Stimulated activated naive CD8-positive, alpha-beta T cell treated with anti-CD3 and anti-CD28 coated beads, Interleukin-15, amount 100 ng/mL, for 72 hours (primary cell): Measurements from ENCODE around the gene GOLGA6L1.
A peak's percentile ranks its signal among the peaks of the same experiment; 100 is the strongest.
"Not testable (repeated sequence)": the region's sequence is repeated elsewhere in the genome, so short reads cannot be mapped to it uniquely, and the experiment has no call there.

Experiments used
- ATAC-seq: fragments of 150-1000 bp; cut with Tn5 transposase; 2 replicates; pipeline ENCODE4 v1.10.0; 2021; ENCODE audit warnings: mild to moderate bottlenecking, moderate library complexity
- DNase-seq, 2 donors: peaks; one replicate each; pipeline ENCODE4 v3.0.0; 2021 to 2022
- H3K27ac Mint-ChIP-seq, 2 donors: one replicate each; pipeline ENCODE4 v1.8.0; 2022; ENCODE audit warnings: mild to moderate bottlenecking in 2 of 2, mixed read lengths in 2 of 2, moderate library complexity in 2 of 2
- H3K27me3 Mint-ChIP-seq: one replicate; pipeline ENCODE4 v1.8.0; 2022; ENCODE audit warnings: mixed read lengths
- H3K4me1 Mint-ChIP-seq: one replicate; pipeline ENCODE4 v1.8.0; 2022; ENCODE audit warnings: mild to moderate bottlenecking, mixed read lengths
- H3K4me3 Mint-ChIP-seq, 2 donors: one replicate each; pipeline ENCODE4 v1.8.0; 2022; ENCODE audit warnings: mild to moderate bottlenecking in 2 of 2, mixed read lengths in 2 of 2, moderate library complexity in 1 of 2
- H3K9me3 Mint-ChIP-seq, 2 donors: one replicate each; pipeline ENCODE4 v1.8.0; 2022; ENCODE audit warnings: mixed read lengths in 2 of 2

The GOLGA6L1 gene, protein sequence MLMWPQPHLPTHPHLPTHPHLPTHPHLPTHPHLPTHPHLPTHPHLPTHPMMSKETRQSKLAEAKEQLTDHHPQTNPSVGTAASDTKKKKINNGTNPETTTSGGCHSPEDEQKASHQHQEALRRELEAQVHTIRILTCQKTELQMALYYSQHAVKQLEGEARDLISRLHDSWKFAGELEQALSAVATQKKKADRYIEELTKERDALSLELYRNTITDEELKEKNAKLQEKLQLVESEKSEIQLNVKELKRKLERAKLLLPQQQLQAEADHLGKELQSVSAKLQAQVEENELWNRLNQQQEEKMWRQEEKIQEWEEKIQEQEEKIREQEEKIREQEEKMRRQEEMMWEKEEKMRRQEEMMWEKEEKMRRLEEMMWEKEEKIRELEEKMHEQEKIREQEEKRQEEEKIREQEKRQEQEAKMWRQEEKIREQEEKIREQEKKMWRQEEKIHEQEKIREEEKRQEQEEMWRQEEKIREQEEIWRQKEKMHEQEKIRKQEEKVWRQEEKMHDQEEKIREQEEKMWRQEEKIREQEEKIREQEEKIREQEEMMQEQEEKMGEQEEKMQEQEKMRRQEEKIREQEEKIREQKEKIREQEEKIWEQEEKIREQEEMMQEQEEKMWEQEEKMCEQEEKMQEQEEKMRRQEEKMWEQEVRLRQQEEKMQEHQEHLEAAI

DNA sequence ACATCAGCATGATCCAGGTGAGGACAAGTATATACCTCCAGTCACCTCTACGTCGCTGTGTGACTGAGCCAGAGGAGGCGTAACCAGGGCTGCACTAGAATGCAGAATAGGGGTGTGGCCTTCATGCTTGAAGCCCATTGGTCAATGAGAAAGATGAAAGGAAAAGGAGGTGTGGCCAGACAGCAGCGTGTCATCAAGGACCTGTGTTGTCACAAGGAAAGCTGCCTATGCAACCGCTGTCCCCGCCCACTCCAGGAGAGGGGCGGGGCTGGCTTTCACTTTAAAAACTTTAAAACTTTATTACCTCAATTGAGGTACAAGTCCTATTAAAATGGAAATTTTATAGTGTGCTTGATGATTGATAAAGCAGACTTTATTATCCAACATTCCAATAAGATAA is at the start of gene GOLGA6L1:
Gene GOLGA6L1, minus strand, starts transcription at position 101 of the 400 bp plus-strand sequence. Its CDS starts 91 bp downstream, at position 10.
- DNase-seq, H3K4me1 Mint-ChIP-seq, H3K9me3 Mint-ChIP-seq, H3K27ac Mint-ChIP-seq, H3K4me3 Mint-ChIP-seq, ATAC-seq, H3K27me3 Mint-ChIP-seq: not testable (repeated sequence)

DNA sequence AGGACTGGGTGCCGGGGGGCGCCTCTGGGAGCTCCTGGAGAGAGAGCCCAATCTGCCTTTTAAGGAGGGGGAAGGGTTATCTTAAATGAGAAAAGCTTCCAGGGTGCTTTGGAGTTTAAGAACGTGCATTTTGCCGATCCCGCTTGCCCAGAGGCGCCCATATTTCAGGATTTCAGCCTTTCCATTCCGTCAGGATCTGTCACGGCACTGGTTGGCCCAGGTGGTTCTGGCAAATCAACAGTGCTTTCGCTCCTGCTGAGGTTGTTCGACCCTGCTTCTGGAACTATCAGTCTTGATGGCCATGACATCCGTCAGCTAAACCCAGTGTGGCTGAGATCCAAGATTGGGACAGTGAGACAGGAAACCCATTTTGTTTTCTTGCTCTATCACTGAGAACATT is 44.6 kb upstream of the GOLGA6L1 start:
- not testable (repeated sequence) for H3K4me3 Mint-ChIP-seq, H3K9me3 Mint-ChIP-seq, ATAC-seq, H3K27ac Mint-ChIP-seq, H3K4me1 Mint-ChIP-seq, DNase-seq
- H3K27me3 Mint-ChIP-seq, result peaks cover 13% of the 10 kb centered on the region

- not testable (repeated sequence) for DNase-seq, ATAC-seq, H3K4me3 Mint-ChIP-seq, H3K4me1 Mint-ChIP-seq, H3K27ac Mint-ChIP-seq, H3K9me3 Mint-ChIP-seq
- H3K27me3 Mint-ChIP-seq, result peaks cover 13% of the 10 kb centered on the region
These were observed 43.9 kb upstream of the GOLGA6L1 start for GRCh38 chr15:23180547-23180927.

DNA sequence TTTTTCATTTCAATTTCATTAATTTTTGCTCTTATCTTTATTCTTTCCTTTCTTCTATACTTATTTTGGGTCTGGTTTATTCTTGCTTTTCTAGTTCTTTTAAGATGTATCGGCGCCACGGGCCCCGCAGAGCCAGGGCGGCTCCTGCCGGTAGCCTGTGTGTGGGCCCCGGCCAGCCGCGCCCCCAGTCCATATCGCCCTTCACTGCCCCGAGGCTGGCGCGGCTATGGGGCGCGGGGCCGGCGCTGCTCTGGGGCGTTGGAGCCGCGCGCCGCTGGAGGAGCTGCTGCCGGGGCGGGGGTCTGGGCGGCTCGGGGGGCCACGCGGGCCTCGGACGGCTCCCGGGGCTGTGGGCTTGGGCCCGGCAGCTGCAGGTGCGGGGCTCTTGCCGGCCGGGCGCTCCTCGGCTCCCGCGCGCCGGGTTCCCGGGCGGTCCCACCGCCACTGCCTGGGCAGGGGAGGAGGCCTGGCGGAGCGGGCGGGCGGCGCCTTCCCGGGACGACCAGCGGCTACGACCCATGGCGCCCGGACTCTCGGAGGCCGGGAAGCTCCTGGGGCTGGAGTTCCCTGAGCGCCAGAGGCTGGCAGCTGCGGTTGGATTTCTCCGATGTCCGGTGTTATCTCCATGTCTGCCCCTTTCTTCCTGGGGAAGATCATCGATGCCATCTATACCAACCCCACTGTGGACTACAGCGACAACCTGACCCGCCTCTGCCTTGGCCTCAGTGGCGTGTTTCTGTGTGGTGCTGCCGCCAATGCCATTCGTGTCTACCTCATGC is 43.3 kb upstream of the GOLGA6L1 start:
- H3K27me3 Mint-ChIP-seq, result peaks cover 13% of the 10 kb centered on the region
- H3K4me1 Mint-ChIP-seq, DNase-seq, H3K27ac Mint-ChIP-seq, H3K9me3 Mint-ChIP-seq, H3K4me3 Mint-ChIP-seq: not testable (repeated sequence)
- ATAC-seq, result peak; percentile 43

GRCh38 chr15:23176683-23177082 is 40.1 kb upstream of the GOLGA6L1 start:
- H3K9me3 Mint-ChIP-seq, ATAC-seq: not testable (repeated sequence)

DNA sequence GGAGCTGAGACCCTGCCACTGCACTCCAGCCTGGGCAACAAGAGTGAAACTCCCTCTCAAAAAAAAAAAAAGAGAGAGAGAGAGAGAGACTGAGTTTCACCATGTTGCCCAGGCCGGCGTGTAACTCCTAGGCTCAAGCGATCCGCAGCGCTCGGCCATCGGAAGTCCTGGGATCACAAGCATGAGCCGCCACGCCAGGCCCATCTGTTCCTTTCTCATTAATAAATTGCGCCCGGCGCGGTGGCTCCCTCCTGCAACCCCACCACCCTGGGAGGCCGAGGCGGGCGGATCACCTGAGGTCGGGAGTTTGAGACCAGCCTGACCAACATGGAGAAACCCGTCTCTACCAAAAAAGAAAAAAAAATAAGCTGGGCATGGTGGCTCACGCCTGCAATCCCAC is 39.0 kb upstream of the GOLGA6L1 start:
- H3K27me3 Mint-ChIP-seq, H3K27ac Mint-ChIP-seq, ATAC-seq, H3K4me1 Mint-ChIP-seq, H3K4me3 Mint-ChIP-seq, DNase-seq, H3K9me3 Mint-ChIP-seq: not testable (repeated sequence)

More at GRCh38 chr15:23176683-23177082, 40.1 kb upstream of the GOLGA6L1 start:
- not testable (repeated sequence) for H3K4me1 Mint-ChIP-seq, H3K4me3 Mint-ChIP-seq, H3K27ac Mint-ChIP-seq, DNase-seq
- peaks cover 13% of the 10 kb centered on the region for H3K27me3 Mint-ChIP-seq

- ATAC-seq, H3K9me3 Mint-ChIP-seq, H3K4me1 Mint-ChIP-seq, H3K4me3 Mint-ChIP-seq, DNase-seq, H3K27me3 Mint-ChIP-seq, H3K27ac Mint-ChIP-seq: not testable (repeated sequence)
These were observed 38.1 kb upstream of the GOLGA6L1 start for GRCh38 chr15:23174609-23175140.

GRCh38 chr15:23132787-23133186 is 3.8 kb downstream of the GOLGA6L1 start:
- not testable (repeated sequence) for H3K27ac Mint-ChIP-seq, H3K27me3 Mint-ChIP-seq, DNase-seq, H3K4me1 Mint-ChIP-seq, H3K4me3 Mint-ChIP-seq, H3K9me3 Mint-ChIP-seq, ATAC-seq

GRCh38 chr15:23118208-23118607 is 18.4 kb downstream of the GOLGA6L1 start:
- Mint-ChIP-seq H3K4me1 (no peaks in the 10 kb centered on the region), H3K27me3 (peaks cover 31% of the 10 kb centered on the region), H3K9me3 (peaks cover 4 to 7% of the 10 kb centered on the region in 2 donors), H3K4me3 (no peak overlapping the region), H3K27ac (no peak overlapping the region)
- no peak for DNase-seq
- no peak for ATAC-seq

GRCh38 chr15:23095796-23096195 is 40.8 kb downstream of the GOLGA6L1 start:
- H3K4me3 Mint-ChIP-seq, result no peak overlapping the region
- H3K27ac Mint-ChIP-seq, result no peak overlapping the region
- H3K9me3 Mint-ChIP-seq, result no peaks in the 10 kb centered on the region
- H3K4me1 Mint-ChIP-seq, result no peaks in the 10 kb centered on the region
- ATAC-seq (no peak), DNase-seq (no peak)
- peaks cover 8% of the 10 kb centered on the region for H3K27me3 Mint-ChIP-seq

- Mint-ChIP-seq H3K4me1 (no peaks in the 10 kb centered on the region), H3K27ac (no peak overlapping the region), H3K27me3 (peaks cover 12% of the 10 kb centered on the region), H3K9me3 (no peaks in the 10 kb centered on the region), H3K4me3 (no peak overlapping the region)
- ATAC-seq, result no peak
- no peak for DNase-seq
These were observed 53.5 kb downstream of the GOLGA6L1 start for GRCh38 chr15:23083115-23083514.

GRCh38 chr15:23081996-23082737 is 54.5 kb downstream of the GOLGA6L1 start:
- not testable (repeated sequence) for H3K27ac Mint-ChIP-seq, H3K4me3 Mint-ChIP-seq, H3K4me1 Mint-ChIP-seq, ATAC-seq, H3K9me3 Mint-ChIP-seq, DNase-seq
- H3K27me3 Mint-ChIP-seq, result peaks cover 12% of the 10 kb centered on the region

- no peak for ATAC-seq
- Mint-ChIP-seq H3K27ac (no peak overlapping the region), H3K4me3 (no peak overlapping the region), H3K9me3 (no peaks in the 10 kb centered on the region), H3K4me1 (no peaks in the 10 kb centered on the region), H3K27me3 (peaks cover 12% of the 10 kb centered on the region)
- no peak for DNase-seq
These were observed 55.4 kb downstream of the GOLGA6L1 start for GRCh38 chr15:23081271-23081670.

DNA sequence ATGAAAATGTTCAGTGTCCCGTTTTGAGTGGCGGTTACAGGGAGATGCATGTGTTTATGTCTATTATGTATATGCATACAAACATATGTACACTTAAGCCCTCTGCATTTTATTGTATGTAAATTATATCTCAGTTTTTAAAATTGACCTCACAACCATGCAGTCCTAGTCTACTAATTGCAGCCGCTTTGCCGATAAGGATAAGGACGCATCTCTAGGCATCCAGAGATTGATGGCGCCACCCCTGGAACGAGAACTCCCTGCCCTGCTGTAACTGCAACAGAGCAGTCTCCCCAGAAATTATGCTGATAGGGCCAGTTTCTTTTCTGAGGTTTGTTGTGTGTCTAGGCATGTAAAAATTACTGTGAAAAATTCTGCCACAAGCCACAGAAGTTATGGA is 56.9 kb downstream of the GOLGA6L1 start:
- H3K27ac Mint-ChIP-seq, result no peak overlapping the region
- no peak for DNase-seq
- ATAC-seq, result no peak
- H3K4me3 Mint-ChIP-seq, result no peak overlapping the region
- no peaks in the 10 kb centered on the region for H3K9me3 Mint-ChIP-seq
- H3K27me3 Mint-ChIP-seq, result no peaks in the 10 kb centered on the region
- no peaks in the 10 kb centered on the region for H3K4me1 Mint-ChIP-seq
